ENCODE data around the gene SMARCD3.

GRCh38 chr7:151225948-151226510 is 22.5 kb downstream of the SMARCD3 start:
- TF ChIP-seq FOXA1 (IDR thresholded peaks at IDR 0.05) (no peak), PKNOX1 (IDR thresholded peaks at IDR 0.05) (no peak), NFRKB (IDR thresholded peaks at IDR 0.05) (no peak), ARNT (IDR thresholded peaks at IDR 0.05) (no peak), BHLHE40 (IDR thresholded peaks at IDR 0.05; ENCODE audit: borderline replicate concordance) (no peak), SP1 (IDR thresholded peaks at IDR 0.05) (no peak), FOXM1 (IDR thresholded peaks at IDR 0.05; ENCODE audit: borderline replicate concordance) (no peak), HDGF (IDR thresholded peaks at IDR 0.05; ENCODE audit: borderline replicate concordance) (no peak), ELF4 (IDR thresholded peaks at IDR 0.05) (no peak)

Measured in HEK293T (cell line).